Activated CD8-positive, alpha-beta memory T cell treated with anti-CD3 and anti-CD28 coated beads for 24 hours (primary cell): Measurements from ENCODE around the gene AKAP13.
"Not testable (repeated sequence)": the region's sequence is repeated elsewhere in the genome, so short reads cannot be mapped to it uniquely, and the experiment has no call there.

ENCODE experiments used
- DNase-seq: peaks from one replicate; pipeline ENCODE4 v3.0.0-alpha.2; 2020

The AKAP13 gene

GRCh38 chr15:85453144-85453872 lies 72.9 kb downstream of the AKAP13 start:
- no peak for DNase-seq

GRCh38 chr15:85454403-85454802 lies 74.0 kb downstream of the AKAP13 start:
- no peak for DNase-seq

GRCh38 chr15:85455891-85456290 lies 75.5 kb downstream of the AKAP13 start:
- DNase-seq, result no peak

GRCh38 chr15:85456798-85457197 lies 76.4 kb downstream of the AKAP13 start:
- no peak for DNase-seq

DNA sequence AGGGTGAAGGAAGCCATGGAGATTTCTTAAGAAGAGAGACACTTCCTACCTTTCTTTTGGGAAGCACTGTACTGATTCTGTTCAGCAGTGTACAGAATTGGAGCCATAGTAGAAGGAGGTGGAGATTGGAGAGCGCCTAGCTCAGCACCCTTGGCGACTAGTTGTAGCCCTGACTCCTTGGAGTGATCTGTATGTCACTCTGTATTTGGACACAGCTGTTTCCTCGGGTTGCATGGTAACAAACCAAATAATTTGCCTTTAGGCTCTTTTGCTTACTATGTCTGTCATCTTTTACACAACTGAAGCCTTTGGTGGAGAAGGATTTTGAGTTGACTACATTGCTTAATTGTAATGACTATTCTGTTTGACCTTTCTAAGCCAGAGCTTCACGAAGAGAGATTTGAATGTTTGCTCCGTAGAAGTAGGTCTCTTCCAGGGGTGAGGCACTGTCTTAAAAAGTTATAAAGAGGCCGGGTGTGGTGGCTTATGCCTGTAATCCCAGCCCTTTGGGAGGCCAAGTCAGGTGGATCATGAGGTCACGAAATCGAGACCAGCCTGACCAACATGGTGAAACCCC lies 77.1 kb downstream of the AKAP13 start:
- DNase-seq, result no peak

DNA sequence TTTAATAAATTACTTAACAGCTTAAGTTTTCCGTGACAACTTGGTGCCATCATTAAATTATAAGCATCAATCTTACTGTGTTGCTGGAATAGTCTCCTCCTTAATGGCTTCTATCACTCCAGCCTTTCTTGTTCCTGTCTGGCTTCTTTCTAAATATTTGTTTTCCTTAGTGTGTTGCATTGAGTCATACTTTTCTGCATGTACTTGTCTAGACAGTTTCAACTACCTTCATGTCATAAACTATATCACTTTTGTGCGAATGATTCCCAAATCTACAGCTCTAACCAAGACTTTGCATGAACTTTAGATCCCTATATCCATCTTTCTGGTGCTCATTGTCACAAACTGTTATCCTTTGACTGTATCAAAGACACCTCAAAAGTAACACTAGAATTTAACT lies 78.4 kb downstream of the AKAP13 start:
- no peak for DNase-seq

DNA sequence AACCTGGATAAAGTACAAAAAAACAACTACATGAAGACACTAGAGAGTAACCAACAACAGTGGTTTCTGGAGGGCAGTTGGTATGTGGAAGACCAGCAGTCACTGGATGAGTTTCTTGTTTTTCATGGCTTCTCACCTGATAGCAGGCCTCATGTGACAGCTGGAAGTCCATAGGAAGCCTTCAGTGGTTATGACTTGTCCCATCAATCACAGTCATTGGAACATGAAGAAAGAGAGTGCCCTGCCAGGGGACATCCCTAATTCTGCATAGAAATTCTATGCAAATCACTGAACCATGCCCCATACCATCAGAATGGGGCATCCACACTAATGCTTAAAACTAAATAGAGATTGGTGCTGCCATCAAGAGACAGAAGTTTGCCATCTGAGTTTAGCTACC lies 81.6 kb downstream of the AKAP13 start:
- DNase-seq, result no peak

- no peak for DNase-seq
Observed at GRCh38 chr15:85463276-85463892, 83.0 kb downstream of the AKAP13 start.

DNA sequence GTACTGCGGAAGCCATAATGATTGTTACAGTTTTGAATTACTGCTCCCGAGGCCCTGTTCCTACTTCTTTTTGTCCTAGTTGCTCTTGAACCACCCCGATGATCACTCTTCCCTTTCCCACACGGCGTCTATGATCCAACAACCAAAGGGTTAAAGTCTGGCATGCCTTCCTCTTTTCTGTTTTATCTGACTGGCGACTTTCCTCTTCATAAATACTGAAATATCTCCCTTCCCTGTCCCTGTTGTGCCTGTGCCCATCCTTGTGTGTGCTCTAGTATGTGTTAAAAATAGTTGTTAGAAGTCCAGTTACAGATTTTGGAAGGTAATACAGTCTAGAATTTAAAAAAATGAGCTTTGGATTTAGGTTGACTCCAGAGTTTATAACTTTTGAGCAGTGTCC lies 83.6 kb downstream of the AKAP13 start:
- no peak for DNase-seq

GRCh38 chr15:85464471-85464870 lies 84.1 kb downstream of the AKAP13 start:
- DNase-seq, result no peak

GRCh38 chr15:85470563-85471271 lies 90.3 kb downstream of the AKAP13 start:
- no peak for DNase-seq

- no peak for DNase-seq
Observed at GRCh38 chr15:85472349-85472748, 91.9 kb downstream of the AKAP13 start.

GRCh38 chr15:85473455-85473854 lies 93.1 kb downstream of the AKAP13 start:
- no peak for DNase-seq

DNA sequence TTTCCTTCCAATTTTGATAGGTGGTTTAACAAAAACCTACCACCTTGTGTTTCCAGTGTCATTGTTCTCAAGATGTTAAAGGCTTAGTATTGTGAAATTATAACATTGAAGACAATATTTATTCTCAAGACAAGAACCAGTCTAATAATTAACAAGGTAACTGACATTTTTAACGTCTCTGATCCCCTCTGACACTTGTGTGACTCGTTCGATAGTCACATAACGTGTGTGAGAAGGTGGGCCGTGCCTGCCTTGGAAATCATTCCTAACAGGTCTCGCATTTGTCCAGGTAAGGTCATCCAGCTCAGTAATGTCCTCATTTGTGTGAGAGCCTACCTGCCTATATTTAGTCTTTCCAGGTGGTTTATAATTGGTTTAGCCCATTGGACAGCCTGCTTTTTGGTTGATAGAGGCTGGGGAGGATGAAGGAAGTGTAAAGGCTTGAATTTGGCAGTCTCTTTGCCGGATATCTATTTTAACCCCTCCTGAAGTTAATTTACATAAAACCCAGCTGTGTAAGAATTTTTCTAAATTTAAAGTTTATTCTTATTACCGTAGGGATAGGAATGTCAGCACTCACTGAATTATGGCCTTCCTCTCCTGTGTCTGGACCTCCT lies 94.4 kb downstream of the AKAP13 start:
- DNase-seq, result no peak

DNA sequence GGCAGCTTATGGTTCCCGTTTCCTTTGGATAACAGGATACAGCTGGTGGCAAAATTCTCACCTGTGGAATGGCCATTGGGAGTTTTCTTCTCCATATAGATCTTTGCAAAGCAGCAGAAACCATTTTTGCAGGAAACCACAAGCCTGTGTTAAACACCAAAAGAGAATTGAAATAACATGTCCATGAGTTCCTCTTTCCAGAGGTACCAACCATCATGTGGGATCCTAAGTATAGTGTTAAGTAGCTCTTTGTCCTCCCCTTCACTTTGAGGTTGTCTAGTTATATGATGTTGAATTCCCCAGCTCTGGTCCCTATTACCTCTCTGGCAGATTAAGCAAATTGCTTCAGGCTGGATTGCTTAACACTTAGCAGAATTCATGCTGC lies 94.9 kb downstream of the AKAP13 start:
- DNase-seq, result no peak

DNA sequence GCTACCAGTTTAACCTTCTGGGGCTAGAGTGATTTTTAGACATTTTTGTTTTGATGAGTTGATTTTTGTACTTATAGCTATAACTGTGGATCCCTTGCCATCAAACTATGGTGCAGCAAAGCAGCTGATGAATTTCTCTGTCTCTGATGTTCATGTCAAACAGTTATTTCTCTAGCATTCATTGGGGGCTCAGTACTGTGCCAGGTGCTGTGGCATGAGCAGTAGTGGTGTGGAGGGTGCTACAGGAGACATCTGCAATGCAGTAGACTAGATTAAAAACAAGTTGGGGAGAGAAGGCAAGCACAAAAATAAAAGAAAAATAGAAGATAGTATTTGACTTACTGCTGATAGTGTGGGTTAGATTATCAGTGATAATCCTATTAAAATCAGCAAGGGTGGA lies 95.3 kb downstream of the AKAP13 start:
- no peak for DNase-seq

DNA sequence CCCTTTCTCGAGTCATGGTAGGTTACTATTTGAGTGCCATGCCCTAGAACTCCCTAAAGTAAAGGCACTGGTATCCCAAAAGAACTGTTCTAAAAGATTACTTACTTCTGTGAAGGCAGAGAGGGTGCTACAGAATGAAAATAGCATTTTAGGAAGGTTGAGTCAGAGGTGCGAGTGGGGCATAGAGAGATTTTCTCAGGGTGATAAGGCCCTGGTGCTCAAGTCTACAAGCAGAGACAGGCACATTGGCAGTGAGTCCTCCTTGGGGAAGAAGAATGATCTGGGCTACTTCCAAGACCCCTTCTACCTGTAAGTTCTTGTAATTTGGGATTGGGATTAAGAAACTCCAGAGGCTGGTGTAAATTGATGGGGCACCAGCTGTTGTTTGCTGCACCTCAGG lies 96.7 kb downstream of the AKAP13 start:
- DNase-seq, result no peak

- no peak for DNase-seq
Observed at GRCh38 chr15:85477730-85478129, 97.3 kb downstream of the AKAP13 start.

DNA sequence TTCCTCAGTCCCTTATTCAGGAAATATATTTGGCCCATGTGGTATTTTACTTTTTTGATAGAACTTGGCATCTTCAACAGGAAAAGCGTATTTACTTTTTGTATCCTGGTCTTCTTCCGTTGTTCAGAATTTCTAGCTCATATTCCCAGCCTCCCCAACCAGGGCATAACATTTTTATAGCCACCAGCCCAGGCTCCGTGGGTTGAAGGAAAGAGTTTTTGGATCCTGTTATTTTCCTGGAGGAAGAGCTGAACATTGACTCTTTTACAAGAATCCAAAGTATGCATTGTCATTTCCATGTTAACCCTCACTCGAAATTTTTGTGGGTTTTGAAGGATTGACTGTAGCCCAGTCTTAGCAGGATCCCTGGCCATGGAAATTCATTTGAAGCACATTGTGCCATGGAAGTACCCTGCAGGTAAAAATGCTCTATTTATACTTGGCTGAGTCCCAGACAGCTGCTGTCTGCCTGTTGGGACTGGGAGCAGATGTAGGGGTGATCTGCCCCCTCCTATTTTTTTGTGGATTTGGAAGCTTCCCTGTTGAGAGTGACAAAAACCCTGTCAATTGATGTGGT lies 98.8 kb downstream of the AKAP13 start:
- no peak for DNase-seq

- no peak for DNase-seq
Observed at GRCh38 chr15:85480923-85481322, 100.5 kb downstream of the AKAP13 start.

- not testable (repeated sequence) for DNase-seq
Observed at GRCh38 chr15:85481543-85481942, 101.1 kb downstream of the AKAP13 start.

DNA sequence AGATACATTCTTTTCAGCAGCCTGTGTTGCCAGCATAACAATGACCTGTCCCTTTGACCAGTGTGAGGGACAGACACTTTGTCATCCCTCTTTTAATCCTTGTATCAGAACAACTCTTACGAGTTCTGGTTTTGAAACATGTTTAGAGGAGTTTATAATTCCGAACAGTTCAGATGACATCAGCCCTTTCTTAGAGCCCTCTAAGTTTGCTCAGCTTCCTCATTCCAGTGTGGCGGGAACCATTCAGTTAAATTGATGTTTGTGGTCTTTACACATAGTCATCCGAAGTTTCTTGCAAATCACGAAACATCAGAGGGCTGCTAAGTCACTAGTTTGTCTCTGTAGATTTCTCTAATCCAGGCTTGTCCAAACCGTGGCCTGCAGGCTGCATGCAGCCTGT lies 102.5 kb downstream of the AKAP13 start:
- no peak for DNase-seq

- not testable (repeated sequence) for DNase-seq
Observed at GRCh38 chr15:85483955-85484354, 103.6 kb downstream of the AKAP13 start.
